Measurements from ENCODE around the gene C16orf86. TPM values are rescaled to one million over a fixed set of nuclear protein-coding genes. Genes with fewer than 3 reads are reported as not detected.
"Not testable (repeated sequence)": the region's sequence is repeated elsewhere in the genome, so short reads cannot be mapped to it uniquely, and the experiment has no call there.

C16orf86 gene
- total RNA-seq, 2 donors from 2014 or later, result 2.9 to 5.1 TPM

DNA sequence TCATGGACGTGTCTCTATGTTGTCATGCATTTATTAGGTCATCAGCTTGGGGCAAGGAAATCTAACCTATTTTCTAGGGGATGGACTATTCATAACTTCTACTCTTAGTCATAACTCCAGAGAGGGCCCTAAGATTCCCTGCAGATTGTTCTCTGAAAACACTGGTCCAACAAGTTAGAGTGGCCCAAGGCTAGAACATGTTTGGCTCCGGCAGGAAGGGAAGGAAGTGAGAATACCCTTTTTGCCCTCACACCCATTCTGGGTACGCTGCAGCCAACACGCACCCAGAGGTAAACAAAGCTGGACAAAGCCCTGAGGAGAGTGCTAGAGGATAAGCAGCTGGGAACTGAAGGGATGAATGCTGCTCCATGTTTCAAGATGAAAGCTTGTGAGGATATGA, 9.9 kb downstream of the C16orf86 start:
- no peak for ATAC-seq
- Mint-ChIP-seq H3K4me3 (no peak overlapping the region), H3K27me3 (no peaks in the 10 kb centered on the region), H3K4me1 (peaks cover 13% of the 10 kb centered on the region), H3K27ac (no peak overlapping the region), H3K36me3 (ENCODE audit: low read depth) (no peaks in the 10 kb centered on the region)
- no peak for DNase-seq
- no peaks in the 10 kb centered on the region for H3K9me3 ChIP-seq (ENCODE audit: control insufficient read depth, low read length, poor library complexity, severe bottlenecking)

DNA sequence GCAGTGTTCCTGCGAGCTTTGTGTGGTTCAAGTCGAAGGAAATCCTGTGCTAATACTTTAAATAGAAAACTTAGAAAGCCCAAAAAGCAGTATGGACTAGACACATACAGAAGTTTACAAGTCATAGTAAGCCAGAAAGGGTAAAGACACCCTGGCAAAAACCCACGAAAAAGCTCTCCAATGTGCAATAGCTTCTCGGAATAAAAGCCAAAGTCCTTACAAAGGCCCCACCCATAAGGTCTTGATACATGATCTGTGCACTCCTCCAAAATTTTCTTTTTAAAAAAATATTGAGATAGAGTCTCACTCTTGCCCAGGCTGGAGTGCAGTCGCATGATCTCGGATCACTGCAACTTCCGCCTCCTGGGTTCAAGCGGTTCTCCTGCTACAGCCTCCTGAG, 10.3 kb downstream of the C16orf86 start:
- H3K9me3 ChIP-seq (ENCODE audit: control insufficient read depth, low read length, poor library complexity, severe bottlenecking), result no peaks in the 10 kb centered on the region
- peaks cover 13% of the 10 kb centered on the region for H3K4me1 Mint-ChIP-seq
- ATAC-seq, result no peak
- DNase-seq, result no peak
- no peak overlapping the region for H3K4me3 Mint-ChIP-seq
- no peaks in the 10 kb centered on the region for H3K27me3 Mint-ChIP-seq
- no peaks in the 10 kb centered on the region for H3K36me3 Mint-ChIP-seq (ENCODE audit: low read depth)
- no peak overlapping the region for H3K27ac Mint-ChIP-seq

DNA sequence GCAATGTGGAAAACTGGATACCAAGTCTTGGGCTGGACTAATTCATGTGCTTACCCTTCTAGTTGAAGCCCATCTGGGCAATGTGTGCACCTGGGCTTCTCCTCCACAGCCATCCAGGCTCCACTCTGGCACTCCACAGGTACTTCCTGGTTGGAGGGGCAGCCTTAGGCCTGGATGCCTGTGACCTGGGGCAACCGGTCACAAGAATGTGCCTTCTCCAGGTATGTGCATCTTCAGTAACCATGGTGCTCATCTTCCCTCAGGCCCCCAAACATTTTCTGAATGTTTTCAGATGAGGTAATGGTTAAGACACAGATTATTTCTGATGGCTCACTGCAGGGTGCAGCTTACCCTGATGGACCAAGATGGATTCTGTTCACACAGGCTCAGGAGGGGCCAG, 11.1 kb downstream of the C16orf86 start:
- peaks cover 11% of the 10 kb centered on the region for H3K4me1 Mint-ChIP-seq
- no peaks in the 10 kb centered on the region for H3K36me3 Mint-ChIP-seq (ENCODE audit: low read depth)
- H3K9me3 ChIP-seq (ENCODE audit: control insufficient read depth, low read length, poor library complexity, severe bottlenecking), result no peaks in the 10 kb centered on the region
- no peak for DNase-seq
- H3K27ac Mint-ChIP-seq, result no peak overlapping the region
- no peak for ATAC-seq
- H3K4me3 Mint-ChIP-seq, result no peak overlapping the region
- no peaks in the 10 kb centered on the region for H3K27me3 Mint-ChIP-seq

DNA sequence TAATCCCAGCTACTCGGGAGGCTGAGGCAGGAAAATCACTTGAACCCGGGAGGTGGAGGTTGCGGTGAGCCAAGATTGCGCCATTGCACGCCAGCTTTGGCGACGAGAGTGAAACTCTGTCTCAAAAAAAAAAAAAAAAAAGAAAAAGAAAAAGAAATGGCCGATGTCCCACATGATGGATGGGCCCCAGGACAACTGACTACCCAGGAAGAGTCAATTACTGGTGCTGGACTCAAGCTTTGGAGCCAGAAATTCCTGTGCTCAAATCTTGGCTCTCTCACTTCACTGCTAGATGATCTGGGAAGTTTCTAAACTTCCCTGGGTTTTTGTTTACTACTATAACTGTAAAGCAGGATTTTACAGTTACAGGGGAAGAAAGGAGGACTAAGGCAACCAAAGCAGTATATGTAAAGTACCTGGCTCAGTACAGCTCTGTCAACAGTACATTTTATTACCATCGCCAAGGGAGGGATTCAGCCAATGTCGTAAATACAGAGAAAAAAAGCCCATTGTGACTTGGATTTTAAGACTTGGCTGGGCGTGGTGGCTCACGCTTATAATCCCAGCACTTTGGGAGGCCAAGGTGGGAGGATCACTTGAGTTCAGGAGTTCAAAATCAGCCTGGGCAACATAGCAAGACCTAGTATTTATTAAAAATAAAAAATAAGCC, 11.9 kb downstream of the C16orf86 start:
- Mint-ChIP-seq H3K27ac (no peak overlapping the region), H3K36me3 (ENCODE audit: low read depth) (no peaks in the 10 kb centered on the region), H3K4me1 (peaks cover 12% of the 10 kb centered on the region), H3K4me3 (no peak overlapping the region), H3K27me3 (no peaks in the 10 kb centered on the region)
- DNase-seq (no peak), ATAC-seq (no peak)
- H3K9me3 ChIP-seq (ENCODE audit: control insufficient read depth, low read length, poor library complexity, severe bottlenecking), result no peaks in the 10 kb centered on the region

- DNase-seq (no peak), ATAC-seq (no peak)
- Mint-ChIP-seq H3K36me3 (ENCODE audit: low read depth) (no peaks in the 10 kb centered on the region), H3K27me3 (no peaks in the 10 kb centered on the region), H3K4me1 (peaks cover 13% of the 10 kb centered on the region), H3K27ac (no peak overlapping the region), H3K4me3 (no peak overlapping the region)
- no peaks in the 10 kb centered on the region for H3K9me3 ChIP-seq (ENCODE audit: control insufficient read depth, low read length, poor library complexity, severe bottlenecking)
Observed at GRCh38 chr16:67679935-67680897, 13.6 kb downstream of the C16orf86 start.

DNA sequence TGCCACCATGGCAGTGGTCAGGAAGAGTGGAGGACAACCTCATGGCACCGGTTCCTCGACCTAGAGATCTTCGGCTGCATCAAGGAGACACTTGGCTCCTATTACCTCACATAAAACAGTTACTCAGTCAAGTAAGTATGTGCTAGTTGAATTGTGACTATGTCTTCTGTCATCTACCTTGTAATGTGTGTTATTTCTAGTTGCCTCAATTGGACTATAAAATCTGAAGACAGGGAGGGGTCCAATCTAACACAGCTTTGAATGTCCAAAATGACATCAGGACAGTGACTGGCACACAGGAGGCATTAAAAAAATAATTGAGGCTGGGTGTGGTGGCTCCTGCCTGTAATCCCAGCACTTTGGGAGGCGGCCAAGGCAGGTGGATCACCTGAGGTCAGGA, 17.2 kb downstream of the C16orf86 start:
- no peaks in the 10 kb centered on the region for H3K36me3 Mint-ChIP-seq (ENCODE audit: low read depth)
- H3K27me3 Mint-ChIP-seq, result no peaks in the 10 kb centered on the region
- peaks cover 26% of the 10 kb centered on the region for H3K4me1 Mint-ChIP-seq
- ATAC-seq (no peak), DNase-seq (no peak)
- no peaks in the 10 kb centered on the region for H3K9me3 ChIP-seq (ENCODE audit: control insufficient read depth, low read length, poor library complexity, severe bottlenecking)
- H3K4me3 Mint-ChIP-seq, result peak overlapping the region; percentile 61
- H3K27ac Mint-ChIP-seq, result peak overlapping the region; percentile 69

- Mint-ChIP-seq H3K27ac (peak overlapping the region; percentile 91), H3K36me3 (ENCODE audit: low read depth) (no peaks in the 10 kb centered on the region), H3K27me3 (no peaks in the 10 kb centered on the region), H3K4me1 (peaks cover 26% of the 10 kb centered on the region), H3K4me3 (peak overlapping the region; percentile 59)
- ATAC-seq, result peak; percentile 30
- H3K9me3 ChIP-seq (ENCODE audit: control insufficient read depth, low read length, poor library complexity, severe bottlenecking), result no peaks in the 10 kb centered on the region
- no peak for DNase-seq
Observed at GRCh38 chr16:67685388-67686112, 18.9 kb downstream of the C16orf86 start.

GRCh38 chr16:67693517-67694285, 27.1 kb downstream of the C16orf86 start:
- ATAC-seq; H3K4me1 Mint-ChIP-seq; H3K27me3 Mint-ChIP-seq; H3K36me3 Mint-ChIP-seq (ENCODE audit: low read depth); DNase-seq; H3K9me3 ChIP-seq (ENCODE audit: control insufficient read depth, low read length, poor library complexity, severe bottlenecking); H3K27ac Mint-ChIP-seq; H3K4me3 Mint-ChIP-seq: not testable (repeated sequence)

- H3K4me3 Mint-ChIP-seq, result no peak overlapping the region
Observed at GRCh38 chr16:67694611-67695010, 28.0 kb downstream of the C16orf86 start.

GRCh38 chr16:67697422-67698185, 31.0 kb downstream of the C16orf86 start:
- Mint-ChIP-seq H3K36me3 (ENCODE audit: low read depth) (no peaks in the 10 kb centered on the region), H3K27ac (no peak overlapping the region), H3K4me3 (peak overlapping the region; percentile 19), H3K4me1 (peaks cover 11% of the 10 kb centered on the region), H3K27me3 (no peaks in the 10 kb centered on the region)
- no peaks in the 10 kb centered on the region for H3K9me3 ChIP-seq (ENCODE audit: control insufficient read depth, low read length, poor library complexity, severe bottlenecking)
- DNase-seq (no peak), ATAC-seq (no peak)

More at GRCh38 chr16:67694611-67695010, 28.0 kb downstream of the C16orf86 start:
- H3K9me3 ChIP-seq (ENCODE audit: control insufficient read depth, low read length, poor library complexity, severe bottlenecking), result no peaks in the 10 kb centered on the region
- Mint-ChIP-seq H3K4me1 (peaks cover 9% of the 10 kb centered on the region), H3K27me3 (no peaks in the 10 kb centered on the region), H3K27ac (no peak overlapping the region), H3K36me3 (ENCODE audit: low read depth) (peaks cover 3% of the 10 kb centered on the region)
- ATAC-seq (no peak), DNase-seq (no peak)

GRCh38 chr16:67699265-67699664, 32.7 kb downstream of the C16orf86 start:
- Mint-ChIP-seq H3K36me3 (ENCODE audit: low read depth) (no peaks in the 10 kb centered on the region), H3K27ac (no peak overlapping the region), H3K4me3 (no peak overlapping the region), H3K4me1 (peaks cover 21% of the 10 kb centered on the region), H3K27me3 (no peaks in the 10 kb centered on the region)
- no peak for DNase-seq
- H3K9me3 ChIP-seq (ENCODE audit: control insufficient read depth, low read length, poor library complexity, severe bottlenecking), result no peaks in the 10 kb centered on the region
- ATAC-seq, result no peak

DNA sequence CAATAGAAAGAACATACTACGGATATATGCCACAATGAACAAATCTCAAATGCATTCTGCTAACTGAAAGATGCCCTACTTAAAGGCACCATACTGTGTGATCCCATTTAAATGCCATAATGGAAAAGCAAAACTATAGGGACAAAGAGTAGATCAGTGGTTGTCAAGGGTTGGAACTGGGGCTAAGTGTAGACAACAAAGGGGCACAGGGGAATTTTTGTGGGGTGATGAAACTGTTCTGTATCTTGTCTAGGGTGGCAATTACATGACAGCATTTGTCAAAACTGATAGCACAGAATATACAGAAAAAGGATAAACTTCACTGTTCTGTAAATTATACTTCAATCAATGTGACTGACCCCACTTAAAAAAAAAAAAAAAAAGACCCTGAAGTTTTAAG, 34.8 kb downstream of the C16orf86 start:
- H3K36me3 Mint-ChIP-seq (ENCODE audit: low read depth), result no peaks in the 10 kb centered on the region
- H3K4me1 Mint-ChIP-seq, result peaks cover 23% of the 10 kb centered on the region
- H3K4me3 Mint-ChIP-seq, result no peak overlapping the region
- no peak for ATAC-seq
- H3K27me3 Mint-ChIP-seq, result no peaks in the 10 kb centered on the region
- no peak overlapping the region for H3K27ac Mint-ChIP-seq
- DNase-seq, result no peak
- no peaks in the 10 kb centered on the region for H3K9me3 ChIP-seq (ENCODE audit: control insufficient read depth, low read length, poor library complexity, severe bottlenecking)
